Neural cell (in vitro differentiated cells): ENCODE measurements around the gene PCNX2. TPM values are rescaled to one million over a fixed set of nuclear protein-coding genes. Genes with fewer than 3 reads are reported as not detected.

Experiments used
- H2AFZ ChIP-seq: fragments of 200-600, 300-800 bp; sonication (generic), shearing (Covaris generic); 2 replicates; pipeline ENCODE4 v1.6.0; 2014; ENCODE audit warnings: low read depth, mild to moderate bottlenecking, antibody characterized with exemption, low read length, moderate library complexity
- H3F3A ChIP-seq: fragments of 200-600 bp; shearing (Covaris generic); 2 replicates; pipeline ENCODE4 v1.6.1; 2016; ENCODE audit warnings: mild to moderate bottlenecking, moderate library complexity, mixed read lengths, antibody characterized with exemption, low read length; ENCODE audit not compliant: insufficient read depth, poor library complexity, severe bottlenecking
- H3K27ac ChIP-seq: fragments of 200-600, 300-800 bp; sonication (generic), shearing (Covaris generic); 2 replicates; pipeline ENCODE4 v1.5.1; 2014; ENCODE audit warnings: mild to moderate bottlenecking, low read length, moderate library complexity
- H3K27me3 ChIP-seq: fragments of 300-800, 200-600 bp; sonication (generic), shearing (Covaris generic); 2 replicates; pipeline ENCODE4 v1.6.0; 2014; ENCODE audit warnings: mild to moderate bottlenecking, low read depth, low read length, moderate library complexity; ENCODE audit not compliant: insufficient read depth
- H3K36me3 ChIP-seq: fragments of 300-800, 200-600 bp; sonication (generic), shearing (Covaris generic); 2 replicates; pipeline ENCODE4 v1.5.1; 2014; ENCODE audit warnings: mild to moderate bottlenecking, antibody characterized with exemption, low read length, moderate library complexity; ENCODE audit not compliant: insufficient read depth
- H3K4me2 ChIP-seq: fragments of 300-800, 200-600 bp; sonication (generic), shearing (Covaris generic); 2 replicates; pipeline ENCODE4 v1.6.0; 2014; ENCODE audit warnings: mild to moderate bottlenecking, low read length
- H3K4me3 ChIP-seq: fragments of 300-800, 200-600 bp; sonication (generic), shearing (Covaris generic); 2 replicates; pipeline ENCODE4 v1.5.1; 2014; ENCODE audit warnings: mild to moderate bottlenecking, low read length, moderate library complexity
- H3K79me2 ChIP-seq: fragments of 200-600 bp; shearing (Covaris generic); replicated peaks from 2 replicates; pipeline ENCODE4 v1.6.0; 2014; ENCODE audit warnings: mild to moderate bottlenecking, low read length, moderate library complexity; ENCODE audit not compliant: insufficient read depth
- H3K9ac ChIP-seq: fragments of 300-800, 200-600 bp; sonication (generic), shearing (Covaris generic); 2 replicates; pipeline ENCODE4 v1.6.1; 2016; ENCODE audit warnings: mild to moderate bottlenecking, low read length, mixed read lengths
- H3K9me2 ChIP-seq: fragments of 200-600 bp; shearing (Covaris generic); 2 replicates; pipeline ENCODE4 v1.6.1; 2016; ENCODE audit warnings: mild to moderate bottlenecking, low read length, mixed read lengths; ENCODE audit not compliant: insufficient read depth
- H3K9me3 ChIP-seq: fragments of 200-600, 300-800 bp; sonication (generic), shearing (Covaris generic); 2 replicates; pipeline ENCODE4 v1.6.1; 2016; ENCODE audit warnings: mild to moderate bottlenecking, mixed run types, low read length, moderate library complexity, mixed read lengths
- H4K20me1 ChIP-seq: fragments of 200-600 bp; shearing (Covaris generic); 2 replicates; pipeline ENCODE4 v1.6.1; 2016; ENCODE audit warnings: mild to moderate bottlenecking, mixed run types; ENCODE audit not compliant: insufficient read depth
- CTCF ChIP-seq: fragments of 450-650 bp; IDR thresholded peaks from 2 replicates; pipeline ENCODE4 v1.5.1; 2014; ENCODE audit warnings: antibody characterized with exemption, mild to moderate bottlenecking, moderate library complexity; ENCODE audit not compliant: poor library complexity, severe bottlenecking
- EP300 ChIP-seq: fragments of 450-650 bp; conservative IDR thresholded peaks from 2 replicates; pipeline ENCODE4 v1.6.1; 2014; ENCODE audit warnings: antibody characterized with exemption, mild to moderate bottlenecking, moderate library complexity; ENCODE audit not compliant: poor library complexity, severe bottlenecking
- EZH2 ChIP-seq: fragments of 200-600, 300-800 bp; shearing (Covaris generic), sonication (generic); IDR thresholded peaks from 2 replicates; pipeline ENCODE4 v1.6.1; 2014; ENCODE audit warnings: antibody characterized with exemption, low read length, borderline replicate concordance, mild to moderate bottlenecking; ENCODE audit not compliant: insufficient read depth, poor library complexity, severe bottlenecking
- MXI1 ChIP-seq: fragments of 450-650 bp; conservative IDR thresholded peaks from 2 replicates; pipeline ENCODE4 v1.6.1; 2014; ENCODE audit warnings: antibody characterized with exemption, mild to moderate bottlenecking; ENCODE audit not compliant: poor library complexity, severe bottlenecking
- POLR2AphosphoS5 ChIP-seq: IDR thresholded peaks from 2 replicates; pipeline ENCODE4 v1.6.1; 2012
- RAD21 ChIP-seq: fragments of 450-650 bp; conservative IDR thresholded peaks from 2 replicates; pipeline ENCODE4 v1.6.1; 2014; ENCODE audit warnings: antibody characterized with exemption, mild to moderate bottlenecking, moderate library complexity
- REST ChIP-seq: IDR thresholded peaks from 2 replicates; pipeline ENCODE4 v1.6.1; 2012; ENCODE audit warnings: borderline replicate concordance
- SMC3 ChIP-seq: fragments of 450-650 bp; conservative IDR thresholded peaks from 2 replicates; pipeline ENCODE4 v1.6.1; 2014; ENCODE audit warnings: antibody characterized with exemption, mild to moderate bottlenecking, moderate library complexity; ENCODE audit not compliant: poor library complexity
- TAF1 ChIP-seq: IDR thresholded peaks from 2 replicates; pipeline ENCODE4 v1.6.1; 2012; ENCODE audit warnings: low read depth
- polyA plus RNA-seq: library from polyadenylated mRNA; depleted of rRNA; stranded (reverse); fragments of >200 nt; gene quantifications from 2 replicates; pipeline ENCODE4 v1.2.3, GENCODE V29; 2014

The PCNX2 gene
- polyA plus RNA-seq, 1 donor from 2014 or later = 17.2 TPM

- Histone ChIP-seq H3K9ac (no peak overlapping the region), H4K20me1 (no peaks in the 10 kb centered on the region), H3K79me2 (no peaks in the 10 kb centered on the region), H3K27me3 (no peaks in the 10 kb centered on the region), H3K4me3 (no peak overlapping the region), H3K27ac (no peak overlapping the region), H2AFZ (no peak overlapping the region), H3F3A (no peaks in the 10 kb centered on the region), H3K9me3 (no peaks in the 10 kb centered on the region), H3K4me2 (no peak overlapping the region), H3K36me3 (no peaks in the 10 kb centered on the region), H3K9me2 (no peaks in the 10 kb centered on the region)
- no peak for TF ChIP-seq RAD21
- no peak for TF ChIP-seq TAF1
- TF ChIP-seq MXI1 = no peak
- no peak for TF ChIP-seq CTCF
- no peak for TF ChIP-seq SMC3
- no peak for TF ChIP-seq REST
- TF ChIP-seq POLR2AphosphoS5 = no peak
- TF ChIP-seq EZH2 = no peak
- no peak for TF ChIP-seq EP300
Observed at GRCh38 chr1:232978815-232979214, 316.7 kb downstream of the PCNX2 start.

GRCh38 chr1:232978091-232978634 lies 317.4 kb downstream of the PCNX2 start:
- Histone ChIP-seq H3K4me3 (no peak overlapping the region), H3K79me2 (no peaks in the 10 kb centered on the region), H3K27ac (no peak overlapping the region), H3K4me2 (no peak overlapping the region), H4K20me1 (no peaks in the 10 kb centered on the region), H3K36me3 (no peaks in the 10 kb centered on the region), H2AFZ (no peak overlapping the region), H3F3A (no peaks in the 10 kb centered on the region), H3K27me3 (no peaks in the 10 kb centered on the region), H3K9ac (no peak overlapping the region), H3K9me2 (no peaks in the 10 kb centered on the region), H3K9me3 (peaks cover 3% of the 10 kb centered on the region)
- TF ChIP-seq SMC3 (no peak), EZH2 (no peak), RAD21 (no peak), REST (no peak)
